Thyroid gland (tissue), 4 donors: Measurements from ENCODE around the gene PTPN14. TPM values are rescaled to one million over a fixed set of nuclear protein-coding genes. Genes with fewer than 3 reads are reported as not detected.

Experiments
- DNase-seq, 2 donors: peaks; one replicate each; pipeline ENCODE4 v3.0.0-alpha.2; 2019
- H3K27ac ChIP-seq, 3 donors: fragments of 200-600 bp; sonication (generic); 1 replicate in 2 of 3; 2 replicates in 1 of 3; pipeline ENCODE4 v1.5.1; 2016 to 2019; ENCODE audit warnings: mild to moderate bottlenecking in 1 of 3, moderate library complexity in 1 of 3
- H3K27me3 ChIP-seq: fragments of 200-600 bp; sonication (generic); one replicate; pipeline ENCODE4 v1.5.1; 2019
- H3K36me3 ChIP-seq, 2 donors: fragments of 200-600 bp; sonication (generic); one replicate each; pipeline ENCODE4 v1.5.1; 2016 to 2019
- H3K4me1 ChIP-seq, 2 donors: fragments of 200-600 bp; sonication (generic); one replicate each; pipeline ENCODE4 v1.5.1; 2017 to 2019
- H3K4me3 ChIP-seq, 3 donors: fragments of 200-600 bp; sonication (generic); replicated peaks in 1 of 3; 1 replicate in 2 of 3; 2 replicates in 1 of 3; pipeline ENCODE4 v1.5.1; 2016; ENCODE audit warnings: mild to moderate bottlenecking in 1 of 3
- H3K9me3 ChIP-seq: fragments of 200-600 bp; sonication (generic); one replicate; pipeline ENCODE4 v1.5.1; 2017
- CTCF ChIP-seq, 6 experiments: fragments of 200-600 bp in 3 of 6; fragments of 450-650 bp in 3 of 6; sonication (generic) in 3 of 6; IDR thresholded peaks; one replicate each; pipeline ENCODE4 v1.5.1; 2016 to 2019; ENCODE audit warnings: antibody characterized with exemption in 6 of 6, mild to moderate bottlenecking in 2 of 6, inconsistent platforms in 1 of 6, moderate library complexity in 1 of 6
- POLR2A ChIP-seq, 2 donors: fragments of 450-650 bp; IDR thresholded peaks; one replicate each; pipeline ENCODE4 v1.6.1; 2017; ENCODE audit warnings: antibody characterized with exemption in 2 of 2, mild to moderate bottlenecking in 2 of 2, moderate library complexity in 1 of 2
- WGBS, 2 donors: methylation state at CpG; one replicate each; pipeline ENCODE4 v1.1.5; 2017; 5-methylcytosine and 5-hydroxymethylcytosine counted together
- intact Hi-C: fragments of 100-400 bp; cut with DNase I; formaldehyde crosslinking; loops from one replicate; pipeline ENCODE4 v1.15.1; 2023
- total RNA-seq, 4 donors: library from RNA; depleted of rRNA; stranded (reverse); fragments of >200 nt; gene quantifications; one replicate each; pipeline ENCODE4 v1.2.3, GENCODE V29; 2016

The PTPN14 gene
- total RNA-seq, 4 donors from 2014 or later: 28.1 to 33.4 (median 31.8) TPM

- no peak for TF ChIP-seq POLR2A (IDR thresholded peaks at IDR 0.05)
- no peak for TF ChIP-seq CTCF (IDR thresholded peaks at IDR 0.05)
- Histone ChIP-seq H3K27ac (no peak overlapping the region), H3K36me3 (no peaks in the 10 kb centered on the region), H3K9me3 (no peaks in the 10 kb centered on the region), H3K4me1 (no peaks in the 10 kb centered on the region), H3K4me3 (no peak overlapping the region), H3K27me3 (no peaks in the 10 kb centered on the region)
- intact Hi-C loops: no loop called here
- no peak for DNase-seq
- 91 to 97% methylated on average over 2 of the region's 2 CpGs for WGBS, 2 donors
Measured at GRCh38 chr1:214438530-214438929, 112.9 kb downstream of the PTPN14 start.

GRCh38 chr1:214438075-214438474 lies 113.3 kb downstream of the PTPN14 start:
- no peak for DNase-seq
- H3K27me3 ChIP-seq: no peaks in the 10 kb centered on the region
- no peaks in the 10 kb centered on the region for H3K36me3 ChIP-seq
- WGBS, 2 donors: 89 to 92% methylated on average over 6 of the region's 6 CpGs
- no peak overlapping the region for H3K4me3 ChIP-seq
- TF ChIP-seq POLR2A (IDR thresholded peaks at IDR 0.05): no peak
- TF ChIP-seq CTCF (IDR thresholded peaks at IDR 0.05): no peak
- H3K9me3 ChIP-seq: no peaks in the 10 kb centered on the region
- no peaks in the 10 kb centered on the region for H3K4me1 ChIP-seq
- intact Hi-C loops: no loop called here
- no peak overlapping the region for H3K27ac ChIP-seq

- intact Hi-C loops: no loop called here
- Histone ChIP-seq H3K4me3 (no peak overlapping the region), H3K27me3 (no peaks in the 10 kb centered on the region), H3K27ac (no peak overlapping the region), H3K36me3 (no peaks in the 10 kb centered on the region), H3K9me3 (no peaks in the 10 kb centered on the region), H3K4me1 (no peaks in the 10 kb centered on the region)
- no peak for DNase-seq
- no peak for TF ChIP-seq CTCF (IDR thresholded peaks at IDR 0.05)
- no peak for TF ChIP-seq POLR2A (IDR thresholded peaks at IDR 0.05)
- 93 to 98% methylated on average over 4 of the region's 4 CpGs for WGBS, 2 donors
Measured at GRCh38 chr1:214435867-214436266, 115.5 kb downstream of the PTPN14 start.

- Histone ChIP-seq H3K36me3 (no peaks in the 10 kb centered on the region), H3K4me1 (peaks cover 0 to 7% of the 10 kb centered on the region in 2 donors), H3K27ac (no peak overlapping the region), H3K27me3 (no peaks in the 10 kb centered on the region), H3K9me3 (no peaks in the 10 kb centered on the region), H3K4me3 (no peak overlapping the region)
- TF ChIP-seq CTCF (IDR thresholded peaks at IDR 0.05) (no peak), POLR2A (IDR thresholded peaks at IDR 0.05) (no peak)
- no peak for DNase-seq
- WGBS, 2 donors: 86 to 88% methylated on average over 1 of the region's 1 CpG
- intact Hi-C loops: no loop called here
Measured at GRCh38 chr1:214432245-214432644, 119.2 kb downstream of the PTPN14 start.

- no peaks in the 10 kb centered on the region for H3K36me3 ChIP-seq
- H3K4me1 ChIP-seq: peaks cover 5 to 12% of the 10 kb centered on the region in 2 donors
- WGBS, 2 donors: 91 to 96% methylated on average over 9 of the region's 9 CpGs
- TF ChIP-seq POLR2A (IDR thresholded peaks at IDR 0.05) (no peak), CTCF (IDR thresholded peaks at IDR 0.05) (no peak)
- DNase-seq: no peak
- H3K9me3 ChIP-seq: no peaks in the 10 kb centered on the region
- H3K27me3 ChIP-seq: no peaks in the 10 kb centered on the region
- no peak overlapping the region for H3K27ac ChIP-seq
- no peak overlapping the region for H3K4me3 ChIP-seq
- intact Hi-C loops: no loop called here
Measured at GRCh38 chr1:214429951-214430770, 121.2 kb downstream of the PTPN14 start.
